Nucleus accumbens (tissue), 56 donors: ENCODE measurements around the gene UBA1.
A peak's percentile ranks its signal among the peaks of the same experiment; 100 is the strongest.

Experiments
- DNase-seq, 56 donors: peaks; one replicate each; lab custom pipeline; 2025; lab: John Stamatoyannopoulos, UW

UBA1 gene

GRCh38 chrX:47186096-47186740 lies 7.4 kb upstream of the UBA1 start:
- DNase-seq = no peak

- no peak for DNase-seq
Measured at GRCh38 chrX:47187106-47187677, 6.4 kb upstream of the UBA1 start.

GRCh38 chrX:47189906-47190305 lies 3.7 kb upstream of the UBA1 start:
- DNase-seq = no peak

GRCh38 chrX:47190445-47191269 lies 3.0 kb upstream of the UBA1 start:
- peak; percentile 5 to 92 (median 72) for DNase-seq

- DNase-seq = peak in 8 of 56 donors; percentile 1 to 20 (median 4)
Measured at GRCh38 chrX:47191331-47191730, 2.3 kb upstream of the UBA1 start.

GRCh38 chrX:47191806-47192401 lies 1.7 kb upstream of the UBA1 start:
- no peak for DNase-seq

- peak in 4 of 56 donors; percentile 6 to 50 (median 46) for DNase-seq
Measured at GRCh38 chrX:47194194-47194787, 662 bp downstream of the UBA1 start.

- no peak for DNase-seq
Measured at GRCh38 chrX:47196098-47196497, 2.5 kb downstream of the UBA1 start.

- no peak for DNase-seq
Measured at GRCh38 chrX:47197526-47197925, 3.9 kb downstream of the UBA1 start.

- DNase-seq = no peak
Measured at GRCh38 chrX:47198026-47198686, 4.5 kb downstream of the UBA1 start.

GRCh38 chrX:47198687-47199080 lies 5.1 kb downstream of the UBA1 start:
- DNase-seq = no peak

- DNase-seq = no peak
Measured at GRCh38 chrX:47199286-47199685, 5.7 kb downstream of the UBA1 start.

- no peak for DNase-seq
Measured at GRCh38 chrX:47200385-47201150, 6.9 kb downstream of the UBA1 start.

- no peak for DNase-seq
Measured at GRCh38 chrX:47201345-47201944, 7.8 kb downstream of the UBA1 start.

- no peak for DNase-seq
Measured at GRCh38 chrX:47202316-47202715, 8.7 kb downstream of the UBA1 start.

- DNase-seq = no peak
Measured at GRCh38 chrX:47202877-47203276, 9.2 kb downstream of the UBA1 start.

GRCh38 chrX:47204970-47205369 lies 11.3 kb downstream of the UBA1 start:
- no peak for DNase-seq

- peak in 1 of 56 donors; percentile 6 for DNase-seq
Measured at GRCh38 chrX:47206316-47206715, 12.7 kb downstream of the UBA1 start.

- DNase-seq = no peak
Measured at GRCh38 chrX:47208108-47208507, 14.5 kb downstream of the UBA1 start.
